Limb (tissue), 2 donors: ENCODE measurements around the gene MYBPHL.

ENCODE experiments used
- DNase-seq, 2 donors: peaks; one replicate each; pipeline ENCODE4 v3.0.0-alpha.2; 2016; ENCODE audit errors: extremely low spot score in 2 of 2

Gene MYBPHL, protein sequence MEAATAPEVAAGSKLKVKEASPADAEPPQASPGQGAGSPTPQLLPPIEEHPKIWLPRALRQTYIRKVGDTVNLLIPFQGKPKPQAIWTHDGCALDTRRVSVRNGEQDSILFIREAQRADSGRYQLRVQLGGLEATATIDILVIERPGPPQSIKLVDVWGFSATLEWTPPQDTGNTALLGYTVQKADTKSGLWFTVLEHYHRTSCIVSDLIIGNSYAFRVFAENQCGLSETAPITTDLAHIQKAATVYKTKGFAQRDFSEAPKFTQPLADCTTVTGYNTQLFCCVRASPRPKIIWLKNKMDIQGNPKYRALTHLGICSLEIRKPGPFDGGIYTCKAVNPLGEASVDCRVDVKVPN

DNA sequence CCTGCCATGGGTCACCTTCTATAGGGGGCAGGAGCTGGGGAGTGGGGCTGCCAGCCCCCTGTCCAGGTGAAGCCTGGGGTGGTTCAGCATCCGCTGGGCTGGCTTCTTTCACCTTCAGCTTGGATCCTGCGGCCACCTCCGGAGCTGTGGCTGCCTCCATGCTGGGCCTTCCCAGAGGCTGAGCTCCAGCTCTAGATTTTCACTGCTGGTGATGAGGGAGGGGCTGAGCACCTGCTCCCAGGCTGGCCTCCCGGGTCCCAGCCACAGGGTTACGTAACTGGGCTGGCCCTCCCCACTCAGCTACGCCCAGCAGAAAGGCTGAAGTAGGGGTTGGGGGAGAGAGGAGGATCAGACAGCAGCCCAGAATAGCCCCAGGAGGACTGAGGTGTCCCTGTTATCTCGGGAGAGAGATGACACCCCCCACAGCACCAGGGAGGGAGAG is at the start of gene MYBPHL:
Gene MYBPHL (minus strand): TSS at position 180 of the 442 bp plus-strand sequence. CDS start 20 bp downstream, at position 160.
- no peak for DNase-seq

GRCh38 chr1:109356505-109356904 is 49.7 kb upstream of the MYBPHL start:
- DNase-seq = no peak

DNA sequence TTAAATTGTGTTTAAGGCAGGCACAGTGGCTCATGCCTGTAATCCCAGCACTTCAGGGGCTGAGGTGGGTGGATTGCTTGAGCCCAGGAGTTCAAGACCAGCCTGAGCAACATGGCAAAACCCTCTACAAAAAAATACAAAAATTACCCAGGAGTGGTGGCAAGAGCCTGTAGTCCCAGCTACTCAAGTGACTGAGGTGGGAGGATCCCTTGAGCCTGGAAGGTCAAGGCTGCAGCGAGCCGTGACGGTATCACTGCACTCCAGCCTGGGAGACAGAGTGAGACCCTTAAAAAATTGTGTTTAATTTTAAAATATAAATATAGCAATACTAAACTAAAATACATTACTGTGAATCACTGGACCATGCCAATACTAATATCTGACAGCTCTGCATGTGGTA is 48.1 kb upstream of the MYBPHL start:
- DNase-seq = no peak

DNA sequence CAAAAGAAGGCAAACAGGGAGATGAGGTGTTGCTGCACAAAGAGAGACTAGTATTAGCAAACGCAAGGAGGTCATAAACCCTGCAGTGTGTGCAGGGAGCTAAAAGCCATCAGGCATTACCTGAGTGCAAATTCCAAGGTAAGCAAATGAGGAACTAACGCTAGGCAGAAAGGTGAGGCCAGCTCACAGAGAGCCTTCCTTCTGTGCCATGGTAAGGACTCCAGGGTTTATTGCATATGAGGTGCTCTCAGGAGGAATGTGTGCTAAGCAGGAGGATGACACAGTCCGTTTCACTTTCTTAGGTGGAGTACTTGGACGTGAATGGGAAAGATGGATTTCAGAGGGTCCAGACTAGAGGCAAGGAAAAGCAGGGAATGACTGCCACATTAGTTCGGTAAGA is 44.6 kb upstream of the MYBPHL start:
- DNase-seq = no peak

DNA sequence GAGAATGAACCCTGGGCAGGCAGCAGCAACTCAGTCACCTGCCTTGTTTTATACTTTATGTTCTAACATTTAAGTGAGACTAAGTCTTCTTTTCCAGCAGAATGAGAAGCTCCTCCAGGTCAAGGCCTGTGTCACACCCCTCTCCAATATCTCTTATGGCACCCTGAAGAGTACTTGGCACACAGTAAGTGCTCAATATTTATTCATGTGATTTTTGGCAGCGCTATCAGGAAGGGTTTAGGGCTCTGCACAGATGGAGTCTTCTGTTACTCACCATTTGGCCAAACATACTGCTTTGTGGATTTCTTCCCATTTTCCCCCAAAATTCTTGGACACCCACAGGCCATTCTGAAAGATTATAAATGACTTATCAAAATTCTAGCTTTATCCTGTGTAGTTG is 43.8 kb upstream of the MYBPHL start:
- DNase-seq = no peak

- no peak for DNase-seq
Measured at GRCh38 chr1:109350182-109350581, 43.4 kb upstream of the MYBPHL start.

GRCh38 chr1:109347511-109347910 is 40.7 kb upstream of the MYBPHL start:
- DNase-seq = no peak

DNA sequence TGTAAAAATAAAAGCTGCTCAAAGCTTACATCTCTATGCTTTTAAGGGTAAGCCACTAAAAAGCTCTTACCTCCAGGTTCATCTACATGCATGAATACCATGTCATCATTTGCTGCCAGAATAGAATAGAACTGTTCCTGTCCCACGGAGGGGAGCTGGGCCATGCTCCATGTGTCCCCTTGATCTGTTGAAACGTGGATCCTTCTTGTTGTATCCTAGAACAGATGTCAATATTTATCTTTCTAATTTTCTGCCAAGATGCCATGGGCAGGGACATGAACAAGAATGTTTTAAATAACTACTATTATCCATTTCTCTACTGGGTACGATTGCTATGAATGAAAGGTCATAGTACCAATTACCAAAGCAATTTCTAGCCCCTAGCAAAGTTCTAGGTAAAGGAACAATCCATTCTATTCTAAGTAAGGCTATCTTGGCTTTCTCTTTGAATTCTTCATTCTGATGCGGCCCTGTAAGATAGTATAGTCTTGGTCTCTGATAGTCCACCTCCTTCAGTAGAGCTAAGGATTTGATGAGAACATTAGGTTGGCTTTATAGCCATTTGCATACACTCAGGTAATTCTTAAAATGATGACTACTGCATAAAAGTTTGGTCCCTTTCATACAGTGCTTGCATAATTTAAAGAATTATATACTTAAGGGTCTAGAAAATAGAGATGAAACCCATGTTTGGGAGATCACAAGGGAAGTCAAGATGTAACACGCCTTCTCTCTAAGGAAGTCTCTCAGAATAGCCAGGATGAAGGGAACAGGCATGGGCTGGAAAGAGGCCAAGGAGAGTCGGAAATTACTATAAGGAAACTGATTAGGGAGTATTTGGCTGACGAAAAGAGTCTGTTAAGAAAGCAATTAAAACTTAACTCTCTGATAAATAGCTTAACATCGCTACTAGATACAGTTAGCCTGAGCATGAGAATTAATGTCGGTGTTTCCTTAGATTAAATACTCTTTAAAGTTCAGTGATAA is 35.4 kb upstream of the MYBPHL start:
- DNase-seq = no peak

GRCh38 chr1:109338608-109339007 is 31.8 kb upstream of the MYBPHL start:
- no peak for DNase-seq

- no peak for DNase-seq
Measured at GRCh38 chr1:109338091-109338490, 31.3 kb upstream of the MYBPHL start.

DNA sequence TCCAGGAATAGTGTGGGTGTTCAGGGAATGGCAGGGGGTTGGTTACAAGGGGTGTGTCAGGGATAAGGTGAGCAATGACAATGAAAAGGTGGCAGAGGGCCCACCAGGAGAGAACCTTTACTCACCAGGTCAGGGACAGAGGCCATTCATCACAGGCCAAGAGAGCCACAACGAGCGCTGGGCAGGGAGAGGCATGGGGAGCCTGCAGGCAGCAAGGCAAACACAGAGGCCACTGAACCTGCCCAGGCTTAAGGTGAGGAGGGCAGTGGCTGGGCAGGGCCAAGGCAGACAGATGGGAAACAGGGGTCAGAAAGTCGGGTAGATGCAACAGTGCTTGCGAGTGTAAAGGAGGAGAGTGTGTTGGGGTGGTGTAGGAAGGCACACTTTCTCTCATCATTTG is 28.3 kb upstream of the MYBPHL start:
- DNase-seq = no peak

DNA sequence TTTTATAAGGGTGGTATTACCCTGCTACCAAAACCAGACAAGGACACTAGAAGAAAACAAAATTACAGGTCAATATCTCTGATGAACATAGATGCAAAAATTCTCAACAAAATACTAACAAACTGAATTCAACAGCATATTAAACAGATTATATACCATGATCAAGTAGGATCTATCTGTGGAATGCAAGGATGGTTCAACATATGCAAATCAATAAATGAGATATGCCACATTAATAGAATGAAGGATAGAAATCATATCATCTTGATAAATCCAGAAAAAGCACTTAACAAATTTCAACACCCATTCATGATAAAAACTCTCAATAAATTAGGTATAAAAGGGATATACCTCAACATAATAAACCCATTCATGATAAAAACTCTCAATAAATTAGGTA is 24.3 kb upstream of the MYBPHL start:
- DNase-seq = no peak

GRCh38 chr1:109327285-109327684 is 20.5 kb upstream of the MYBPHL start:
- no peak for DNase-seq

DNA sequence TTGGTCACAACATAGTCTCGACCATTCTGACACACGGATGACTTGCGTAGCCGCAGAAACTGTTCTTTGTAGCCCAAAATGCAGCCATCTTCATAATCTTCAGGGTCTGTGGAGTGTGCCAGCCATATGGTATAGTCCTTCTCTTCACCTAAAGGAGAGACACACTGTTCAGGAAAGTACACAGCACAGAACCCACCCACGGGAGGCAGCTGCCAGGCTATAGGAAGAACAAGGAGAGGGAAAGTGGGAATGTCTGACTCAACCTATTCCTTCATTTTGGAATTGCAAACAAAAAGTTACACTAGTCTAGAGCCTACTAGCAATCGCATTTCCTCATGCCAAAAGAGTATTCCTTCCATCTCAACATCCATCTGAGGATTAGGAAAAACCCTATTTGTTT is 16.2 kb upstream of the MYBPHL start:
- DNase-seq = no peak

DNA sequence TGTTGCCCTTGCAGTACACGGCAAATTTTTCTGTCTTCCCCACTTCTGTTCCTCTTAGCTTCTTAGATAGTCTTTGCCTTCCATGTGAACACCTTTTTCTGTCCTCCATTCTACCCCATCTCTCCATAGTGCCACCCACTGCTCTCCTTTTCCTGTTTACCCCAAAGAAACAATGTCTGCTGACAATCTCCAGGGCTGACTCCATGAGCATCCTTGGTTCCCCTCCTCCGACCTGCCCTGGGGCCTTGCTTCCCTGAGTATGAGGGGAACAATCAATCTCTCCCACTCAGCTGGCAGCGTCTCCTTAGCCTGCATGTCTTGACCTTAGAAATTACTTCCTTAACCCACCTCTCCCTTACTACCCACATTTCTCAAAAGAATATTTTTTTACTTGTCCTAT is 12.3 kb upstream of the MYBPHL start:
- DNase-seq = no peak

DNA sequence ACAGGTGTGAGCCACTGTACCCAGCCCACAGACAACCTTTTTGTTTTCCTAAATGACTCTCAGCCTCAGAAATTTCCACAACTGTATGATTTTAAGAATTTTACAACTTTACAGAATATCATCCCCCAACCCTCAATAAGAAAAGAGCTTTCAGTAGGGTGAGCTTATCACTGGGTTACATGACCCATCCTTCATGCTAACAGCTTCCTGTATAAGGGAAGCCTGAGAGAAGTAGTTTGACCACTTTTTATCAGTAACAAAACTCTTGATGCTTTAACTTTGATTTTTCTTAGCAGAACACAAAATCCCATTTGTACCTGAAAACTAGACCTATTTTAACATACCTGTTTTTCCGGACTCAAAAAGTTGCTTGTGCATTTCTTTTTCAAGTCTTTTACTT is 9.7 kb upstream of the MYBPHL start:
- DNase-seq = no peak

DNA sequence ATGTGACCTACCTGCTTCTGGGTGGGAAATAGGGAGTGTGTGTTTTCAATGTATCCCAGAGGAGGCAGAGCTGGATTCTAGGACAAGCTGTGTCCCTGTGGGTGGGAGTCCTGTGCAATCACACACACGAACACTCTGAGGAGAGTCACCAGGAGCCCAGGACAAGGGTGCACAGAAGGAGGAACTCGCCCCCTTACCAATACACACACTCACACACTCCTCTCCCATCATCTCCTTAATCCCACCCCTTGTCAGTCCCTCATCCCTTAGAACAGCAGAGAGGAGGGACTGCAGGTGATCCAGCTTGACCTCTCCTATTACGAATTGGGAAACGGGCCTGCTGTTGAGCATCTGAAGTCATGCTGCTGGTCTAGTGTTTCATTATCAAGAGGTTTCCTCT is 8.5 kb upstream of the MYBPHL start:
- no peak for DNase-seq

- no peak for DNase-seq
Measured at GRCh38 chr1:109314795-109315194, 8.0 kb upstream of the MYBPHL start.

- no peak for DNase-seq
Measured at GRCh38 chr1:109312978-109313775, 6.4 kb upstream of the MYBPHL start.

DNA sequence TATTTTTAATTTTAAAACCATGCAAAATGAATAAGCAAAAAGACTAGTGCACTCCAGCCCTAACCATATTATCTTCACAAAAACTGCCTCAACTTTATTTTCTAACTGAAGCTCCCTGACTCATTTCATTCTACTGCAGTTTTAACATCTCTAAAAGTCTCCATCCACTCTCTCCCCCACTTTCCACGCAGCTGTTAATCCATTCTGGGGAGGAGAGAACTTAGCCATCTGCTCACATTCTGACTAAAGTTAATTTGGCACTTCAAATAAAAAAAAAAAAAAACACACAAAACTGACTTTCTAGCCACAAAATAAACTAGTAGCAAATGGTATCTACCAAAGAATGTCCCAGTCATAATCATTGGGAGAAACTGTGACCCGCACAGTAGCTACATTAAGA is 5.4 kb upstream of the MYBPHL start:
- DNase-seq = no peak

GRCh38 chr1:109309347-109309746 is 2.5 kb upstream of the MYBPHL start:
- no peak for DNase-seq
